Osteoblast (primary cell): ENCODE data around the gene C5AR2. TPM values are rescaled to one million over a fixed set of nuclear protein-coding genes. Genes with fewer than 3 reads are reported as not detected.
A peak's percentile ranks its signal among the peaks of the same experiment; 100 is the strongest.
"Not testable (repeated sequence)": the region's sequence is repeated elsewhere in the genome, so short reads cannot be mapped to it uniquely, and the experiment has no call there.

Experiments
- DNase-seq: peaks from one replicate; pipeline ENCODE4 v3.0.0; 2011; ENCODE audit warnings: low spot score, mixed read lengths; ENCODE audit not compliant: insufficient read length; ENCODE audit errors: missing footprints
- H2AFZ ChIP-seq: 2 replicates; pipeline ENCODE4 v1.6.0; 2011; ENCODE audit warnings: mild to moderate bottlenecking, low read length
- H3K27ac ChIP-seq: 2 replicates; pipeline ENCODE4 v1.5.1; 2011; ENCODE audit warnings: mild to moderate bottlenecking, low read depth, low read length, moderate library complexity
- H3K27me3 ChIP-seq: 2 replicates; pipeline ENCODE4 v1.6.0; 2012; ENCODE audit warnings: mild to moderate bottlenecking, control low read depth, inconsistent platforms, low read length, moderate library complexity; ENCODE audit not compliant: insufficient read depth
- H3K36me3 ChIP-seq: 2 replicates; pipeline ENCODE4 v1.5.1; 2011; ENCODE audit warnings: mild to moderate bottlenecking, low read length, control low read depth, moderate library complexity; ENCODE audit not compliant: insufficient read depth
- H3K4me1 ChIP-seq: 2 replicates; pipeline ENCODE4 v1.5.1; 2011; ENCODE audit warnings: mild to moderate bottlenecking, low read length, control low read depth, moderate library complexity; ENCODE audit not compliant: insufficient read depth
- H3K4me2 ChIP-seq: 2 replicates; pipeline ENCODE4 v1.6.0; 2011; ENCODE audit warnings: mild to moderate bottlenecking, low read length; ENCODE audit not compliant: insufficient read depth
- H3K4me3 ChIP-seq: fragments of 200-600 bp; sonication (generic); 3 replicates; pipeline ENCODE4 v1.5.1; 2012; ENCODE audit warnings: mild to moderate bottlenecking, low read length, inconsistent platforms; ENCODE audit not compliant: insufficient read depth
- H3K79me2 ChIP-seq: 2 replicates; pipeline ENCODE4 v1.6.0; 2012; ENCODE audit warnings: mild to moderate bottlenecking, low read length, control low read depth, inconsistent platforms; ENCODE audit not compliant: insufficient read depth
- H3K9me3 ChIP-seq: 2 replicates; pipeline ENCODE4 v1.5.1; 2011; ENCODE audit warnings: low read depth, low read length, control low read depth
- H4K20me1 ChIP-seq: 2 replicates; pipeline ENCODE4 v1.6.0; 2012; ENCODE audit warnings: mild to moderate bottlenecking, low read length, control low read depth; ENCODE audit not compliant: insufficient read depth
- total RNA-seq: library from RNA; depleted of rRNA; stranded (reverse); fragments of >200 nt; gene quantifications from 2 replicates; pipeline ENCODE4 v1.2.3, GENCODE V29; 2012
- TF ChIP-seq, protein P1 (sequence below): IDR thresholded peaks from 2 replicates; pipeline ENCODE4 v1.5.1; 2011; ENCODE audit warnings: mild to moderate bottlenecking, low read depth, low read length, moderate library complexity; ENCODE audit errors: extremely low read depth

C5AR2 gene
- total RNA-seq, 1 donor: 2.5 TPM

GRCh38 chr19:47380559-47380958 is 48.6 kb downstream of the C5AR2 start:
- H3K4me3 ChIP-seq: no peak overlapping the region
- H4K20me1 ChIP-seq: no peaks in the 10 kb centered on the region
- TF ChIP-seq, protein P1, sequence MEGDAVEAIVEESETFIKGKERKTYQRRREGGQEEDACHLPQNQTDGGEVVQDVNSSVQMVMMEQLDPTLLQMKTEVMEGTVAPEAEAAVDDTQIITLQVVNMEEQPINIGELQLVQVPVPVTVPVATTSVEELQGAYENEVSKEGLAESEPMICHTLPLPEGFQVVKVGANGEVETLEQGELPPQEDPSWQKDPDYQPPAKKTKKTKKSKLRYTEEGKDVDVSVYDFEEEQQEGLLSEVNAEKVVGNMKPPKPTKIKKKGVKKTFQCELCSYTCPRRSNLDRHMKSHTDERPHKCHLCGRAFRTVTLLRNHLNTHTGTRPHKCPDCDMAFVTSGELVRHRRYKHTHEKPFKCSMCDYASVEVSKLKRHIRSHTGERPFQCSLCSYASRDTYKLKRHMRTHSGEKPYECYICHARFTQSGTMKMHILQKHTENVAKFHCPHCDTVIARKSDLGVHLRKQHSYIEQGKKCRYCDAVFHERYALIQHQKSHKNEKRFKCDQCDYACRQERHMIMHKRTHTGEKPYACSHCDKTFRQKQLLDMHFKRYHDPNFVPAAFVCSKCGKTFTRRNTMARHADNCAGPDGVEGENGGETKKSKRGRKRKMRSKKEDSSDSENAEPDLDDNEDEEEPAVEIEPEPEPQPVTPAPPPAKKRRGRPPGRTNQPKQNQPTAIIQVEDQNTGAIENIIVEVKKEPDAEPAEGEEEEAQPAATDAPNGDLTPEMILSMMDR: no peak
- no peaks in the 10 kb centered on the region for H3K9me3 ChIP-seq
- H3K27ac ChIP-seq: no peak overlapping the region
- no peak overlapping the region for H3K4me2 ChIP-seq
- no peak overlapping the region for H2AFZ ChIP-seq
- DNase-seq: peak; percentile 54
- peaks cover 51% of the 10 kb centered on the region for H3K36me3 ChIP-seq
- H3K79me2 ChIP-seq: no peaks in the 10 kb centered on the region
- H3K4me1 ChIP-seq: peaks cover 6% of the 10 kb centered on the region
- no peaks in the 10 kb centered on the region for H3K27me3 ChIP-seq

GRCh38 chr19:47381121-47381520 is 49.1 kb downstream of the C5AR2 start:
- Histone ChIP-seq H3K79me2 (no peaks in the 10 kb centered on the region), H3K4me3 (no peak overlapping the region), H4K20me1 (no peaks in the 10 kb centered on the region), H2AFZ (no peak overlapping the region), H3K27ac (no peak overlapping the region), H3K36me3 (peaks cover 46% of the 10 kb centered on the region), H3K4me1 (peaks cover 6% of the 10 kb centered on the region), H3K9me3 (no peaks in the 10 kb centered on the region), H3K4me2 (no peak overlapping the region), H3K27me3 (no peaks in the 10 kb centered on the region)
- peak; percentile 71 for DNase-seq
- TF ChIP-seq, protein P1: no peak

GRCh38 chr19:47381653-47382279 is 49.8 kb downstream of the C5AR2 start:
- TF ChIP-seq, protein P1: no peak

DNA sequence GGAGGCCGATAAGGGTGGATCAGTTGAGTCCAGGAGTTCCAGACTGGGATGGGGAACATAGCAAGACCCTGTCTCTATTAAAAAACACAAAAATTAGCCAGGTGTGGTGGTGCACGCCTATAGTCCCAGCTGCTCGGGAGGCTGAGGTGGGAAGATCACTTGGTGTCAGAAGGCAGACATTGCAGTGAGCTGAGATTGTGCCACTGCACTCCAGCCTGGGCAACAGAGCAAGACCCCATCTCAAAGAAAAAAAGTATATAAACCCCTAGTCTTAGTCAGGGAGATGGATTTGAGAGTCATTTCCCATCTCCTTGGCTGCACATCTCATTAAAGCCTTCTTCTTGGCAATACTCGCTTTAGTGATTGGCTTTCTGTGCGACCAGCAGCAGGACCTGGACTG is 51.9 kb downstream of the C5AR2 start:
- H3K9me3 ChIP-seq, H4K20me1 ChIP-seq, H3K27ac ChIP-seq, DNase-seq, H3K4me2 ChIP-seq, H3K79me2 ChIP-seq, H3K27me3 ChIP-seq, H2AFZ ChIP-seq, H3K4me3 ChIP-seq, H3K4me1 ChIP-seq: not testable (repeated sequence)
- H3K36me3 ChIP-seq: peaks cover 25% of the 10 kb centered on the region

More at GRCh38 chr19:47381653-47382279, 49.8 kb downstream of the C5AR2 start:
- Histone ChIP-seq H3K79me2 (no peaks in the 10 kb centered on the region), H3K27me3 (no peaks in the 10 kb centered on the region), H3K4me3 (no peak overlapping the region), H3K27ac (no peak overlapping the region), H3K4me1 (peaks cover 6% of the 10 kb centered on the region), H3K4me2 (no peak overlapping the region), H3K36me3 (peaks cover 39% of the 10 kb centered on the region), H3K9me3 (no peaks in the 10 kb centered on the region), H2AFZ (no peak overlapping the region), H4K20me1 (no peaks in the 10 kb centered on the region)
- DNase-seq: peak; percentile 71

GRCh38 chr19:47384533-47384932 is 52.6 kb downstream of the C5AR2 start:
- not testable (repeated sequence) for H3K27ac ChIP-seq, H3K4me1 ChIP-seq, H3K9me3 ChIP-seq, H2AFZ ChIP-seq, H4K20me1 ChIP-seq, H3K4me3 ChIP-seq, H3K79me2 ChIP-seq, H3K4me2 ChIP-seq, DNase-seq, H3K27me3 ChIP-seq
- peaks cover 23% of the 10 kb centered on the region for H3K36me3 ChIP-seq

- H4K20me1 ChIP-seq, H3K9me3 ChIP-seq, H3K4me3 ChIP-seq, H3K36me3 ChIP-seq, H3K27me3 ChIP-seq, H3K27ac ChIP-seq, H3K4me2 ChIP-seq, DNase-seq, H3K79me2 ChIP-seq, H2AFZ ChIP-seq, H3K4me1 ChIP-seq: not testable (repeated sequence)
Observed at GRCh38 chr19:47386582-47386981, 54.6 kb downstream of the C5AR2 start.

- H3K4me3 ChIP-seq, H3K36me3 ChIP-seq, H2AFZ ChIP-seq, H3K27me3 ChIP-seq, H3K27ac ChIP-seq, H3K9me3 ChIP-seq, DNase-seq, H3K4me1 ChIP-seq, H3K79me2 ChIP-seq, H4K20me1 ChIP-seq, H3K4me2 ChIP-seq: not testable (repeated sequence)
Observed at GRCh38 chr19:47387623-47388022, 55.6 kb downstream of the C5AR2 start.
